A673 (cell line): ENCODE results near the gene STAP2.

Experiments used
- CTCF ChIP-seq: fragments of 300-800, 200-600 bp; sonication (generic); conservative IDR thresholded peaks from 2 replicates; pipeline ENCODE4 v1.5.1; 2017; ENCODE audit warnings: low read depth, mild to moderate bottlenecking, antibody characterized with exemption, low read length, moderate library complexity, mixed read lengths
- EZH2 ChIP-seq: fragments of 200-600 bp; sonication (generic); IDR thresholded peaks from 2 replicates; pipeline ENCODE4 v1.6.1; 2017; ENCODE audit warnings: borderline replicate concordance, low read depth, mild to moderate bottlenecking, mixed read lengths, antibody characterized with exemption, low read length; ENCODE audit not compliant: poor library complexity, severe bottlenecking

GRCh38 chr19:4327252-4327876 is 11.3 kb downstream of the STAP2 start:
- TF ChIP-seq EZH2 (no peak), CTCF (no peak)
